Left ventricle myocardium inferior (tissue), 1 donor: ENCODE results near the gene TMIE. TPM values are rescaled to one million over a fixed set of nuclear protein-coding genes. Genes with fewer than 3 reads are reported as not detected.

Experiments
- DNase-seq: peaks from one replicate; pipeline ENCODE4 v3.0.0-alpha.2; 2020
- H3K27ac ChIP-seq: fragments of 200-600 bp; replicated peaks from 2 replicates; pipeline ENCODE4 v1.8.0; 2021
- H3K27me3 ChIP-seq: fragments of 200-600 bp; 2 replicates; pipeline ENCODE4 v1.8.0; 2021; ENCODE audit warnings: low read depth
- H3K36me3 ChIP-seq: fragments of 200-600 bp; 2 replicates; pipeline ENCODE4 v1.8.0; 2021
- H3K4me1 ChIP-seq: fragments of 200-600 bp; 2 replicates; pipeline ENCODE4 v1.8.0; 2021
- H3K4me3 ChIP-seq: fragments of 200-600 bp; 2 replicates; pipeline ENCODE4 v1.8.0; 2021; ENCODE audit warnings: mild to moderate bottlenecking, moderate library complexity
- H3K9me3 ChIP-seq: fragments of 200-600 bp; replicated peaks from 2 replicates; pipeline ENCODE4 v1.8.0; 2021
- CTCF ChIP-seq: fragments of 200-600 bp; IDR thresholded peaks from 2 replicates; pipeline ENCODE4 v1.8.0; 2021; ENCODE audit warnings: antibody characterized with exemption, mild to moderate bottlenecking, borderline replicate concordance
- intact Hi-C: fragments of 100-400 bp; cut with micrococcal nuclease; formaldehyde crosslinking; loops from one replicate; pipeline ENCODE4 v1.11.0; 2022
- total RNA-seq: library from RNA; stranded (reverse); fragmentation: NEBNext Ultra II Directional; extraction: Animal tissue kit (Norgen Biotek cat#: 25700); gene quantifications from one replicate; pipeline ENCODE4 v1.2.1, GENCODE V29; 2021
- donor health status: DM: no; HTN: yes; CAD: no; lungs with severe emphysema.

The TMIE gene
- total RNA-seq, 1 donor from 2014 or later: 1.5 TPM

- no peak overlapping the region for H3K27ac ChIP-seq
- no peak overlapping the region for H3K4me3 ChIP-seq
- no peak for DNase-seq
- intact Hi-C loops: no loop called here
- no peaks in the 10 kb centered on the region for H3K36me3 ChIP-seq
- no peaks in the 10 kb centered on the region for H3K9me3 ChIP-seq
- H3K27me3 ChIP-seq: peaks cover 42% of the 10 kb centered on the region
- TF ChIP-seq CTCF: no peak
- peaks cover 6% of the 10 kb centered on the region for H3K4me1 ChIP-seq
Observed at GRCh38 chr3:46715507-46716175, 14.4 kb downstream of the TMIE start.

GRCh38 chr3:46716461-46717441, 15.6 kb downstream of the TMIE start:
- TF ChIP-seq CTCF: no peak
- no peak overlapping the region for H3K4me3 ChIP-seq
- H3K27ac ChIP-seq: no peak overlapping the region
- H3K36me3 ChIP-seq: no peaks in the 10 kb centered on the region
- no peak for DNase-seq
- H3K4me1 ChIP-seq: no peaks in the 10 kb centered on the region
- peaks cover 53% of the 10 kb centered on the region for H3K27me3 ChIP-seq
- peaks cover 4% of the 10 kb centered on the region for H3K9me3 ChIP-seq
- intact Hi-C loops: no loop called here

- Histone ChIP-seq H3K27me3 (peaks cover 62% of the 10 kb centered on the region), H3K4me1 (no peaks in the 10 kb centered on the region), H3K4me3 (no peak within 1 kb of the TSS), H3K27ac (no peak within 1 kb of the TSS), H3K9me3 (peaks cover 4% of the 10 kb centered on the region), H3K36me3 (no peaks in the 10 kb centered on the region)
- no peak for DNase-seq
- intact Hi-C loops: no loop called here
- peak; percentile 24 for TF ChIP-seq CTCF
Observed at GRCh38 chr3:46717447-46718231, 16.4 kb downstream of the TMIE start, which contains the start of gene PRSS50. PRSS50 (minus strand) TSS chr3:46717869; CDS start chr3:46717824, 45 bp downstream.

- Histone ChIP-seq H3K4me1 (no peaks in the 10 kb centered on the region), H3K36me3 (no peaks in the 10 kb centered on the region), H3K27ac (no peak overlapping the region), H3K27me3 (peaks cover 64% of the 10 kb centered on the region), H3K9me3 (peaks cover 4% of the 10 kb centered on the region), H3K4me3 (no peak overlapping the region)
- intact Hi-C loops: no loop called here
- no peak for DNase-seq
- no peak for TF ChIP-seq CTCF
Observed at GRCh38 chr3:46719044-46719565, 17.9 kb downstream of the TMIE start.

- Histone ChIP-seq H3K4me1 (no peaks in the 10 kb centered on the region), H3K27ac (no peak overlapping the region), H3K9me3 (peaks cover 4% of the 10 kb centered on the region), H3K36me3 (no peaks in the 10 kb centered on the region), H3K4me3 (no peak overlapping the region), H3K27me3 (peaks cover 64% of the 10 kb centered on the region)
- no peak for TF ChIP-seq CTCF
- intact Hi-C loops: no loop called here
- no peak for DNase-seq
Observed at GRCh38 chr3:46719735-46720271, 18.6 kb downstream of the TMIE start.
